ENCODE measurements around the gene MEX3D. TPM values are rescaled to one million over a fixed set of nuclear protein-coding genes. Genes with fewer than 3 reads are reported as not detected.
A peak's percentile ranks its signal among the peaks of the same experiment; 100 is the strongest.

MEX3D gene
- total RNA-seq, 1 donor from 2014 or later, result 96.7 TPM

GRCh38 chr19:1574354-1575136 lies 6.4 kb upstream of the MEX3D start:
- Mint-ChIP-seq H3K4me3 (ENCODE audit: unreplicated experiment) (no peak overlapping the region), H3K27me3 (ENCODE audit: unreplicated experiment) (peaks cover 19% of the 10 kb centered on the region), H3K9me3 (ENCODE audit: unreplicated experiment) (peaks cover 10% of the 10 kb centered on the region), H3K27ac (ENCODE audit: unreplicated experiment) (no peak overlapping the region), H3K36me3 (ENCODE audit: unreplicated experiment) (no peaks in the 10 kb centered on the region), H3K4me1 (ENCODE audit: low read depth, unreplicated experiment) (peaks cover 2% of the 10 kb centered on the region)
- DNase-seq, result no peak
- TF ChIP-seq CTCF (IDR thresholded peaks at IDR 0.05; ENCODE audit: partially characterized antibody, unreplicated experiment), result no peak

- Mint-ChIP-seq H3K27me3 (ENCODE audit: unreplicated experiment) (peaks cover 22% of the 10 kb centered on the region), H3K9me3 (ENCODE audit: unreplicated experiment) (peaks cover 10% of the 10 kb centered on the region), H3K4me3 (ENCODE audit: unreplicated experiment) (no peak overlapping the region), H3K4me1 (ENCODE audit: low read depth, unreplicated experiment) (peaks cover 2% of the 10 kb centered on the region), H3K27ac (ENCODE audit: unreplicated experiment) (no peak overlapping the region), H3K36me3 (ENCODE audit: unreplicated experiment) (no peaks in the 10 kb centered on the region)
- no peak for TF ChIP-seq CTCF (IDR thresholded peaks at IDR 0.05; ENCODE audit: partially characterized antibody, unreplicated experiment)
- DNase-seq, result no peak
These were observed 4.7 kb upstream of the MEX3D start for GRCh38 chr19:1572795-1573194.

GRCh38 chr19:1571358-1571757 lies 3.2 kb upstream of the MEX3D start:
- Mint-ChIP-seq H3K27ac (ENCODE audit: unreplicated experiment) (peak overlapping the region; percentile 66), H3K27me3 (ENCODE audit: unreplicated experiment) (peaks cover 22% of the 10 kb centered on the region), H3K4me1 (ENCODE audit: low read depth, unreplicated experiment) (peaks cover 2% of the 10 kb centered on the region), H3K4me3 (ENCODE audit: unreplicated experiment) (no peak overlapping the region), H3K9me3 (ENCODE audit: unreplicated experiment) (peaks cover 10% of the 10 kb centered on the region), H3K36me3 (ENCODE audit: unreplicated experiment) (no peaks in the 10 kb centered on the region)
- no peak for TF ChIP-seq CTCF (IDR thresholded peaks at IDR 0.05; ENCODE audit: partially characterized antibody, unreplicated experiment)
- DNase-seq, result no peak

GRCh38 chr19:1570836-1571235 lies 2.7 kb upstream of the MEX3D start:
- no peak overlapping the region for H3K27ac Mint-ChIP-seq (ENCODE audit: unreplicated experiment)
- H3K4me3 Mint-ChIP-seq (ENCODE audit: unreplicated experiment), result no peak overlapping the region
- no peak for TF ChIP-seq CTCF (IDR thresholded peaks at IDR 0.05; ENCODE audit: partially characterized antibody, unreplicated experiment)
- no peak for DNase-seq
- H3K27me3 Mint-ChIP-seq (ENCODE audit: unreplicated experiment), result peaks cover 21% of the 10 kb centered on the region
- no peaks in the 10 kb centered on the region for H3K36me3 Mint-ChIP-seq (ENCODE audit: unreplicated experiment)
- peaks cover 2% of the 10 kb centered on the region for H3K4me1 Mint-ChIP-seq (ENCODE audit: low read depth, unreplicated experiment)
- H3K9me3 Mint-ChIP-seq (ENCODE audit: unreplicated experiment), result peaks cover 10% of the 10 kb centered on the region

- TF ChIP-seq CTCF (IDR thresholded peaks at IDR 0.05; ENCODE audit: partially characterized antibody, unreplicated experiment), result no peak
- H3K9me3 Mint-ChIP-seq (ENCODE audit: unreplicated experiment), result peaks cover 14% of the 10 kb centered on the region
- H3K36me3 Mint-ChIP-seq (ENCODE audit: unreplicated experiment), result no peaks in the 10 kb centered on the region
- H3K4me1 Mint-ChIP-seq (ENCODE audit: low read depth, unreplicated experiment), result peaks cover 2% of the 10 kb centered on the region
- H3K27ac Mint-ChIP-seq (ENCODE audit: unreplicated experiment), result no peak overlapping the region
- no peak for DNase-seq
- H3K27me3 Mint-ChIP-seq (ENCODE audit: unreplicated experiment), result peaks cover 16% of the 10 kb centered on the region
- peak overlapping the region; percentile 22 for H3K4me3 Mint-ChIP-seq (ENCODE audit: unreplicated experiment)
These were observed 1.9 kb upstream of the MEX3D start for GRCh38 chr19:1569997-1570396.

All from glutamatergic neuron (in vitro differentiated cells).